Lower lobe of right lung (tissue), 2 donors: ENCODE measurements around the gene NXPH2. TPM values are rescaled to one million over a fixed set of nuclear protein-coding genes. Genes with fewer than 3 reads are reported as not detected.
A peak's percentile ranks its signal among the peaks of the same experiment; 100 is the strongest.

Experiments
- ATAC-seq, 2 donors: fragments of 200-7000 bp; cut with Tn5 transposase; one replicate each; pipeline ENCODE4 v1.9.1; 2020 to 2022; ENCODE audit warnings: mild to moderate bottlenecking in 2 of 2, moderate library complexity in 2 of 2
- DNase-seq: peaks from one replicate; pipeline ENCODE4 v3.0.0-alpha.2; 2020
- H3K27ac ChIP-seq: fragments of 200-600 bp; one replicate; pipeline ENCODE4 v1.8.0; 2022
- H3K27me3 ChIP-seq: fragments of 200-600 bp; one replicate; pipeline ENCODE4 v1.8.0; 2022; ENCODE audit warnings: low read depth
- H3K36me3 ChIP-seq: fragments of 200-600 bp; one replicate; pipeline ENCODE4 v1.8.0; 2022; ENCODE audit warnings: mild to moderate bottlenecking
- H3K4me1 ChIP-seq: fragments of 200-600 bp; one replicate; pipeline ENCODE4 v1.8.0; 2022
- H3K4me3 ChIP-seq: fragments of 200-600 bp; one replicate; pipeline ENCODE4 v1.8.0; 2022; ENCODE audit warnings: mild to moderate bottlenecking
- H3K9me3 ChIP-seq: fragments of 200-600 bp; one replicate; pipeline ENCODE4 v1.8.0; 2022
- intact Hi-C: fragments of 100-400 bp; cut with DNase I; formaldehyde crosslinking; loops from one replicate; pipeline ENCODE4 v1.11.0; 2022
- total RNA-seq: library from RNA; stranded (reverse); fragmentation: NEBNext Ultra II Directional; extraction: Animal tissue kit (Norgen Biotek cat#: 25700); gene quantifications from one replicate; pipeline ENCODE4 v1.2.1, GENCODE V29; 2021
- TF ChIP-seq, protein P1 (sequence below): fragments of 200-600 bp; IDR thresholded peaks from one replicate; pipeline ENCODE4 v1.8.0; 2022; ENCODE audit warnings: antibody characterized with exemption, mild to moderate bottlenecking
- donor health status: DM: no; HTN: yes; CAD: no; lungs with severe emphysema.

The NXPH2 gene
- total RNA-seq, 1 donor from 2014 or later, result not detected

- H3K4me3 ChIP-seq, result no peak overlapping the region
- H3K27ac ChIP-seq, result no peak overlapping the region
- peaks cover 15% of the 10 kb centered on the region for H3K4me1 ChIP-seq
- H3K36me3 ChIP-seq, result no peaks in the 10 kb centered on the region
- TF ChIP-seq, protein P1, sequence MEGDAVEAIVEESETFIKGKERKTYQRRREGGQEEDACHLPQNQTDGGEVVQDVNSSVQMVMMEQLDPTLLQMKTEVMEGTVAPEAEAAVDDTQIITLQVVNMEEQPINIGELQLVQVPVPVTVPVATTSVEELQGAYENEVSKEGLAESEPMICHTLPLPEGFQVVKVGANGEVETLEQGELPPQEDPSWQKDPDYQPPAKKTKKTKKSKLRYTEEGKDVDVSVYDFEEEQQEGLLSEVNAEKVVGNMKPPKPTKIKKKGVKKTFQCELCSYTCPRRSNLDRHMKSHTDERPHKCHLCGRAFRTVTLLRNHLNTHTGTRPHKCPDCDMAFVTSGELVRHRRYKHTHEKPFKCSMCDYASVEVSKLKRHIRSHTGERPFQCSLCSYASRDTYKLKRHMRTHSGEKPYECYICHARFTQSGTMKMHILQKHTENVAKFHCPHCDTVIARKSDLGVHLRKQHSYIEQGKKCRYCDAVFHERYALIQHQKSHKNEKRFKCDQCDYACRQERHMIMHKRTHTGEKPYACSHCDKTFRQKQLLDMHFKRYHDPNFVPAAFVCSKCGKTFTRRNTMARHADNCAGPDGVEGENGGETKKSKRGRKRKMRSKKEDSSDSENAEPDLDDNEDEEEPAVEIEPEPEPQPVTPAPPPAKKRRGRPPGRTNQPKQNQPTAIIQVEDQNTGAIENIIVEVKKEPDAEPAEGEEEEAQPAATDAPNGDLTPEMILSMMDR, result no peak
- no peak for DNase-seq
- intact Hi-C loops, result no loop called here
- H3K27me3 ChIP-seq, result peaks cover 51% of the 10 kb centered on the region
- no peaks in the 10 kb centered on the region for H3K9me3 ChIP-seq
- ATAC-seq, result no peak
Observed at GRCh38 chr2:138782383-138782782, 2.2 kb upstream of the NXPH2 start.

DNA sequence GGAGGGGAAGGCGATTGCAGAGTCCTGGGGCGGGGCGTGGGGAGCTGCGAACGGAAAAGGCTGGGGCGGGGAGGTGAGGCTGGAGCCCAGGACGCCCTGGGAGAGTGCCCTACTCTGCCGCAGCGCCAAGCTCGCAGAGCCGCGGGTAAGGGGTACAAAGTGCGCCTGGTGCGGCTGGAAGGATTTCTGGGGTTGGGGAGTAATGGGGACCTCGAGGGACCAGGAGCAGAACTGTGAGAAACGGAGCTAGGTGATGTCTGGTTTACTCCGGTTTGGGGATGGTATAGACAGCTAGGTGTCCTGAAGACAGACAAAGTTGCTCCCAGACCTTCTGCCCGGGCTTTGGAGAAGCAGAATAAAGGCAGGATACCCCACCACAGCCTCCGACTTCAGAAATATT is 718 bp upstream of the NXPH2 start:
- Histone ChIP-seq H3K4me1 (peaks cover 15% of the 10 kb centered on the region), H3K27ac (no peak overlapping the region), H3K27me3 (peaks cover 58% of the 10 kb centered on the region), H3K9me3 (no peaks in the 10 kb centered on the region), H3K36me3 (no peaks in the 10 kb centered on the region), H3K4me3 (no peak overlapping the region)
- ATAC-seq (peak in 1 of 2 donors; percentile 15), DNase-seq (no peak)
- TF ChIP-seq, protein P1, result no peak
- intact Hi-C loops, result no loop called here

DNA sequence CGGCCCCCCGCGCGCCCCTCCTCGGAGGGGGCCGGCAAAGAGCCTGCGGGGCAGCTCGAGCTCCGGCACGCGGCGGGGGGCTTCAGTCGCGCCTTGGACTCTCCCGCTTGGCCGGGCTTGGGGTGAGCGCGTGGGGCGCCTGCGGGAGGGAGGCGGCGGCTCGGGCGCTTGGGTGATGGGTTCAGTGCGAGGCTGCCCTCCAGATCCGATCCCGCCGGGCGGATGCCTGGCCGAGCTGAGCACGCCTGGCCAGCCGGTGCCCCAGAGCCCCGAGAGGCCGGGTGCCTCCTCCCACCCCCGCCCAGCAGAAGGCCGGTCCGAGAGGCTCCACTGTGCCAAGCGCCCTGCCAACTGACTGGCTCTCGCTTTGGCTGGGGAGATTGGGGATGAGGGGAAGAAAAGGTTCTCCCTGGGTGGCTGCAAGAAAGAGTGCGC is 273 bp upstream of the NXPH2 start:
- Histone ChIP-seq H3K36me3 (no peaks in the 10 kb centered on the region), H3K4me3 (peak overlapping the region; percentile 28), H3K4me1 (peaks cover 15% of the 10 kb centered on the region), H3K9me3 (no peaks in the 10 kb centered on the region), H3K27me3 (peaks cover 58% of the 10 kb centered on the region), H3K27ac (no peak overlapping the region)
- TF ChIP-seq, protein P1, result no peak
- ATAC-seq, result peak; percentile 22 to 49
- no peak for DNase-seq
- intact Hi-C loops, result no loop called here

DNA sequence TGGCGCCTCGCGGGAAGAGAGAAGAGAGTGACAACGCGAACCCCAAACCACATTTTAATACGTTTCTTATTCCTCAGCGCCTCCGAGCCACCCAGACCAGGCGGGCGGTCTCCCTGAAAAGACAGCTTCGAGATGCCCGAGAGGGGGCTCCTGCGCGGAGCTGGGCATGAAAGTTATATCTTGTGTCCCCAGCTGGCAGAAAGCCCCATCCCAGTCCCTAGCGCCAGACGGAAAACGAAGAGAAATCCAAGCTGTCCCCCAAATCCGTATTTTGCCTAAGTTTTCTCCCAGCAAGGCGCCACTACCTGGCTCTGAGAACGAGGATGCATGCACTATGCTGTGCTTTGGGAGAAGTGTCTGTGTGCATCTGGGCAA is 797 bp downstream of the NXPH2 start:
- peaks cover 15% of the 10 kb centered on the region for H3K4me1 ChIP-seq
- TF ChIP-seq, protein P1, result no peak
- no peak for DNase-seq
- peak in 1 of 2 donors; percentile 20 for ATAC-seq
- no peaks in the 10 kb centered on the region for H3K36me3 ChIP-seq
- no peaks in the 10 kb centered on the region for H3K9me3 ChIP-seq
- intact Hi-C loops, result no loop called here
- H3K27ac ChIP-seq, result no peak overlapping the region
- no peak overlapping the region for H3K4me3 ChIP-seq
- peaks cover 58% of the 10 kb centered on the region for H3K27me3 ChIP-seq

DNA sequence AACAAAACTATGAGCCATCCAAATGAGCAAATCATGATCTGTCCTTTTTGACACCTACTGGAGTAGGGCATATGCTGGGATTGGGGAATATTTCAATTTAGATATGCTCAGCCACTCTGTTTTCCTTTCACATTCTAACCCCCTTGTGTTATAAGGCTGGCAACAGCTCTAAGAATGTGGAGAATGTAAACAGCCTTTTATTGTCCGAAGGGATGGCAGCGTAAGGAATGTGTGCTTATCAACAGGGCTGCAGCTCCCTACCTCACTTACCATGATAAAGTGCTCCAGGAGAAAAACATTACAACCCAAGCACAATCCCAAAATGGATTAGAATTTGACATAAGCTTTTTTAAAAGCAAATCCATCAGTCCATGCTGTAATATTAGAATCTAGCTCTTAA is 2.2 kb downstream of the NXPH2 start:
- peaks cover 58% of the 10 kb centered on the region for H3K27me3 ChIP-seq
- no peak overlapping the region for H3K4me3 ChIP-seq
- TF ChIP-seq, protein P1, result no peak
- peaks cover 15% of the 10 kb centered on the region for H3K4me1 ChIP-seq
- H3K27ac ChIP-seq, result no peak overlapping the region
- H3K36me3 ChIP-seq, result no peaks in the 10 kb centered on the region
- no peak for DNase-seq
- no peaks in the 10 kb centered on the region for H3K9me3 ChIP-seq
- peak; percentile 37 to 70 for ATAC-seq
- intact Hi-C loops, result no loop called here

DNA sequence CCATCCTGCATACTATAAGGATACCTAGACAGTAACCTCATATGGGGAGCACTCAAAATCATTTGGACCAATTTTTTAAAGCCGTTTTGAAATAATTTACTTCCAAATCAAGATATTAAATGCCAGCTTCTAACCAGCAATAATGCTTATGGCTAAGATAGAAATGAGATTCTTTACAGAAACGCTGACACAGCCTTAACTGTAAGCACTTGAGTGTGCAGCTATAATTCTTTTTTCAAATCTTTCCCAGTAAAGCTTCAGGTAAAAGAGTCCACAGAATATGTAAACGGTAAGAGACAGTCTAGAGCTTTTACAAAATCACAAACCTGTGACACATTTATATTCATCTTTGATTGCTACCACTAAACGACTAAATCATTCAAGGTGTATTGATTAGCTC is 4.5 kb downstream of the NXPH2 start:
- Histone ChIP-seq H3K4me1 (peaks cover 15% of the 10 kb centered on the region), H3K9me3 (no peaks in the 10 kb centered on the region), H3K27me3 (peaks cover 39% of the 10 kb centered on the region), H3K27ac (no peak overlapping the region), H3K4me3 (no peak overlapping the region), H3K36me3 (no peaks in the 10 kb centered on the region)
- intact Hi-C loops, result no loop called here
- DNase-seq (no peak), ATAC-seq (no peak)
- TF ChIP-seq, protein P1, result no peak
